SK-N-SH treated with all-trans-retinoic acid at 6 μM for 48 hours (cell line): ENCODE data around the gene IL9R.

Experiments used
- ATAC-seq: fragments of 200-7000 bp; cut with Tn5 transposase; 3 replicates; pipeline ENCODE4 v1.9.1; 2020; ENCODE audit warnings: mild to moderate bottlenecking, moderate library complexity
- ARNTL ChIP-seq: fragments of 450-650 bp; formaldehyde crosslinking; IDR thresholded peaks from 2 replicates; pipeline ENCODE4 v1.5.0; 2020; ENCODE audit warnings: low read depth, mild to moderate bottlenecking, moderate library complexity, borderline replicate concordance
- BACH2 ChIP-seq: fragments of 250-450 bp; sonication (Bioruptor Pico); IDR thresholded peaks from 2 replicates; pipeline ENCODE4 v1.9.0; 2021; ENCODE audit warnings: mild to moderate bottlenecking, borderline replicate concordance
- CSDC2 ChIP-seq: fragments of 250-450 bp; sonication (Bioruptor Pico); IDR thresholded peaks from 2 replicates; pipeline ENCODE4 v1.5.0; 2020; ENCODE audit warnings: mild to moderate bottlenecking, moderate library complexity
- ESRRG ChIP-seq: fragments of 250-450 bp; sonication (Bioruptor Pico); IDR thresholded peaks from 2 replicates; pipeline ENCODE4 v1.6.1; 2021; ENCODE audit warnings: mild to moderate bottlenecking
- GLIS3 ChIP-seq: fragments of 250-450 bp; sonication (Bioruptor Pico); IDR thresholded peaks from 2 replicates; pipeline ENCODE4 v1.5.0; 2020; ENCODE audit warnings: mild to moderate bottlenecking, moderate library complexity
- ISL1 ChIP-seq: fragments of 250-450 bp; sonication (Bioruptor Pico); IDR thresholded peaks from 2 replicates; pipeline ENCODE4 v2.1.2; 2022; ENCODE audit warnings: mild to moderate bottlenecking, moderate library complexity
- OSR1 ChIP-seq: fragments of 250-450 bp; sonication (Bioruptor Pico); IDR thresholded peaks from 2 replicates; pipeline ENCODE4 v1.8.0; 2022; ENCODE audit warnings: moderate library complexity, mild to moderate bottlenecking, inconsistent platforms
- PPARA ChIP-seq: fragments of 250-450 bp; sonication (Bioruptor Pico); IDR thresholded peaks from 2 replicates; pipeline ENCODE4 v1.5.0; 2020; ENCODE audit warnings: mild to moderate bottlenecking, borderline replicate concordance
- RARB ChIP-seq: fragments of 250-450 bp; sonication (Bioruptor Pico); IDR thresholded peaks from 2 replicates; pipeline ENCODE4 v1.8.0; 2021; ENCODE audit warnings: mild to moderate bottlenecking, moderate library complexity
- SNAI2 ChIP-seq: fragments of 250-450 bp; sonication (Bioruptor Pico); IDR thresholded peaks from 2 replicates; pipeline ENCODE4 v1.5.0; 2020; ENCODE audit warnings: mild to moderate bottlenecking, moderate library complexity
- TCF4 ChIP-seq: fragments of 250-450 bp; sonication (Bioruptor Pico); IDR thresholded peaks from 2 replicates; pipeline ENCODE4 v1.8.0; 2021; ENCODE audit warnings: mild to moderate bottlenecking, moderate library complexity, borderline replicate concordance
- TOX ChIP-seq: fragments of 250-450 bp; sonication (Bioruptor Pico); IDR thresholded peaks from 2 replicates; pipeline ENCODE4 v1.8.0; 2021; ENCODE audit warnings: mild to moderate bottlenecking, moderate library complexity, borderline replicate concordance
- ZFP3 ChIP-seq: fragments of 250-450 bp; sonication (Bioruptor Pico); IDR thresholded peaks from 2 replicates; pipeline ENCODE4 v1.5.0; 2020; ENCODE audit warnings: mild to moderate bottlenecking, moderate library complexity
- ZNF565 ChIP-seq: fragments of 450-650 bp; formaldehyde crosslinking; conservative IDR thresholded peaks from 2 replicates; pipeline ENCODE4 v1.5.0; 2020; ENCODE audit warnings: low read depth, mild to moderate bottlenecking, moderate library complexity
- ZNF70 ChIP-seq: fragments of 450-650 bp; formaldehyde crosslinking; IDR thresholded peaks from 2 replicates; pipeline ENCODE4 v1.5.0; 2020; ENCODE audit warnings: mild to moderate bottlenecking, moderate library complexity
- ZNF8 ChIP-seq: fragments of 450-650 bp; formaldehyde crosslinking; IDR thresholded peaks from 2 replicates; pipeline ENCODE4 v1.5.0; 2020; ENCODE audit warnings: mild to moderate bottlenecking, moderate library complexity
- TF ChIP-seq, protein P1 (sequence below): fragments of 250-450 bp; sonication (Bioruptor Pico); IDR thresholded peaks from 2 replicates; pipeline ENCODE4 v1.5.1; 2021; ENCODE audit warnings: mild to moderate bottlenecking, moderate library complexity
- TF ChIP-seq, protein P2 (sequence below): fragments of 250-450 bp; sonication (Bioruptor Pico); IDR thresholded peaks from 2 replicates; pipeline ENCODE4 v1.5.0; 2020; ENCODE audit warnings: mild to moderate bottlenecking, moderate library complexity
- TF ChIP-seq, protein P3 (sequence below): fragments of 250-450 bp; sonication (Bioruptor Pico); IDR thresholded peaks from 2 replicates; pipeline ENCODE4 v1.8.0; 2020; ENCODE audit warnings: mild to moderate bottlenecking, moderate library complexity, borderline replicate concordance
- TF ChIP-seq, protein P4 (sequence below): fragments of 250-450 bp; sonication (Bioruptor Pico); IDR thresholded peaks from 2 replicates; pipeline ENCODE4 v1.8.0; 2021; ENCODE audit warnings: low read depth, mild to moderate bottlenecking, moderate library complexity, borderline replicate concordance
- TF ChIP-seq, protein P5 (sequence below): fragments of 250-450 bp; sonication (Bioruptor Pico); IDR thresholded peaks from 2 replicates; pipeline ENCODE4 v1.5.1; 2020; ENCODE audit warnings: low read depth, mild to moderate bottlenecking, moderate library complexity

Gene IL9R, protein sequence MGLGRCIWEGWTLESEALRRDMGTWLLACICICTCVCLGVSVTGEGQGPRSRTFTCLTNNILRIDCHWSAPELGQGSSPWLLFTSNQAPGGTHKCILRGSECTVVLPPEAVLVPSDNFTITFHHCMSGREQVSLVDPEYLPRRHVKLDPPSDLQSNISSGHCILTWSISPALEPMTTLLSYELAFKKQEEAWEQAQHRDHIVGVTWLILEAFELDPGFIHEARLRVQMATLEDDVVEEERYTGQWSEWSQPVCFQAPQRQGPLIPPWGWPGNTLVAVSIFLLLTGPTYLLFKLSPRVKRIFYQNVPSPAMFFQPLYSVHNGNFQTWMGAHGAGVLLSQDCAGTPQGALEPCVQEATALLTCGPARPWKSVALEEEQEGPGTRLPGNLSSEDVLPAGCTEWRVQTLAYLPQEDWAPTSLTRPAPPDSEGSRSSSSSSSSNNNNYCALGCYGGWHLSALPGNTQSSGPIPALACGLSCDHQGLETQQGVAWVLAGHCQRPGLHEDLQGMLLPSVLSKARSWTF

DNA sequence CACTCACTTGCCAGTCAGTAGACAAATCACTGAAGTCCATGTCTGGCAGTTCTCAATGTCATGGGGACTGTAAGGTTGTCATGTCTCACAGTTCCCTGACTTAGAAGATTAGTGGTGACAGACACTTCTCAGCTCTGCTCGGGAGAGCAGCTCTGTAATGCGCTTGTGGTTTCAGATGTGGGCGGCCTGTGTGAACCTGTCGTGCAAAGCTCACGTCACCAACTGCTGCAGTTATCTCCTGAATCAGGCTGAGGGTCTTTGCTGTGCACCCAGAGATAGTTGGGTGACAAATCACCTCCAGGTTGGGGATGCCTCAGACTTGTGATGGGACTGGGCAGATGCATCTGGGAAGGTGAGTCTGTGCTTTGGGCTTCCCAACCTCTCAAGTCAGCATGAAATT, at the start of gene IL9R:
IL9R (plus strand) TSS at position 261 of the 400 bp plus-strand sequence; CDS start at position 325, 64 bp downstream.
- TF ChIP-seq PPARA (CRISPR knock-in tag) (no peak), CSDC2 (CRISPR knock-in tag) (no peak)
- no peak for ATAC-seq

DNA sequence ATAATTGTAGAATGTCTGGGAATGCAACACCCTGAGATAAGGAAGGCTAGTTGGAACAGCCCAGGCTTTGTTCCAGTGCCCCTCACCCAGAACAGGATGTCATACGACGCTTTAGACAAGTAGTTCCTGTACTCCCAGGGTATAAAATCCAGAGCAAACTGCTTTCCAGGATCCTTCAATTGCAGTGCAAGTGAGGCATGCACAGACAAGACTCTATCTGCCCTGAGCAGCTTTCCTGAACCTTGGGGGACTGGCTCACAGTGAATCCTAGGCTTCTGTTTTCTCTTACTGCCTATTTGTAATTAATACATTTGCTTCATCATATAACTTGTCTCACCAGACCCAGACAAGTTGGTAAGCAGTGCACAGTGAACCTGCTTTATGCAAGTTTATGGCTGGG, 48.4 kb upstream of the IL9R start:
- ATAC-seq: no peak
- TF ChIP-seq, protein P1, sequence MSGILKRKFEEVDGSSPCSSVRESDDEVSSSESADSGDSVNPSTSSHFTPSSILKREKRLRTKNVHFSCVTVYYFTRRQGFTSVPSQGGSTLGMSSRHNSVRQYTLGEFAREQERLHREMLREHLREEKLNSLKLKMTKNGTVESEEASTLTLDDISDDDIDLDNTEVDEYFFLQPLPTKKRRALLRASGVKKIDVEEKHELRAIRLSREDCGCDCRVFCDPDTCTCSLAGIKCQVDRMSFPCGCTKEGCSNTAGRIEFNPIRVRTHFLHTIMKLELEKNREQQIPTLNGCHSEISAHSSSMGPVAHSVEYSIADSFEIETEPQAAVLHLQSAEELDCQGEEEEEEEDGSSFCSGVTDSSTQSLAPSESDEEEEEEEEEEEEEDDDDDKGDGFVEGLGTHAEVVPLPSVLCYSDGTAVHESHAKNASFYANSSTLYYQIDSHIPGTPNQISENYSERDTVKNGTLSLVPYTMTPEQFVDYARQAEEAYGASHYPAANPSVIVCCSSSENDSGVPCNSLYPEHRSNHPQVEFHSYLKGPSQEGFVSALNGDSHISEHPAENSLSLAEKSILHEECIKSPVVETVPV (CRISPR knock-in tag): no peak
- TF ChIP-seq ESRRG (CRISPR knock-in tag): no peak
- no peak for TF ChIP-seq ISL1 (CRISPR knock-in tag)
- TF ChIP-seq ZNF565: no peak
- no peak for TF ChIP-seq BACH2 (CRISPR knock-in tag)
- TF ChIP-seq TCF4 (CRISPR knock-in tag): no peak
- TF ChIP-seq, protein P2, sequence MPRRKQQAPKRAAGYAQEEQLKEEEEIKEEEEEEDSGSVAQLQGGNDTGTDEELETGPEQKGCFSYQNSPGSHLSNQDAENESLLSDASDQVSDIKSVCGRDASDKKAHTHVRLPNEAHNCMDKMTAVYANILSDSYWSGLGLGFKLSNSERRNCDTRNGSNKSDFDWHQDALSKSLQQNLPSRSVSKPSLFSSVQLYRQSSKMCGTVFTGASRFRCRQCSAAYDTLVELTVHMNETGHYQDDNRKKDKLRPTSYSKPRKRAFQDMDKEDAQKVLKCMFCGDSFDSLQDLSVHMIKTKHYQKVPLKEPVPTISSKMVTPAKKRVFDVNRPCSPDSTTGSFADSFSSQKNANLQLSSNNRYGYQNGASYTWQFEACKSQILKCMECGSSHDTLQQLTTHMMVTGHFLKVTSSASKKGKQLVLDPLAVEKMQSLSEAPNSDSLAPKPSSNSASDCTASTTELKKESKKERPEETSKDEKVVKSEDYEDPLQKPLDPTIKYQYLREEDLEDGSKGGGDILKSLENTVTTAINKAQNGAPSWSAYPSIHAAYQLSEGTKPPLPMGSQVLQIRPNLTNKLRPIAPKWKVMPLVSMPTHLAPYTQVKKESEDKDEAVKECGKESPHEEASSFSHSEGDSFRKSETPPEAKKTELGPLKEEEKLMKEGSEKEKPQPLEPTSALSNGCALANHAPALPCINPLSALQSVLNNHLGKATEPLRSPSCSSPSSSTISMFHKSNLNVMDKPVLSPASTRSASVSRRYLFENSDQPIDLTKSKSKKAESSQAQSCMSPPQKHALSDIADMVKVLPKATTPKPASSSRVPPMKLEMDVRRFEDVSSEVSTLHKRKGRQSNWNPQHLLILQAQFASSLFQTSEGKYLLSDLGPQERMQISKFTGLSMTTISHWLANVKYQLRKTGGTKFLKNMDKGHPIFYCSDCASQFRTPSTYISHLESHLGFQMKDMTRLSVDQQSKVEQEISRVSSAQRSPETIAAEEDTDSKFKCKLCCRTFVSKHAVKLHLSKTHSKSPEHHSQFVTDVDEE: no peak
- TF ChIP-seq, protein P3, sequence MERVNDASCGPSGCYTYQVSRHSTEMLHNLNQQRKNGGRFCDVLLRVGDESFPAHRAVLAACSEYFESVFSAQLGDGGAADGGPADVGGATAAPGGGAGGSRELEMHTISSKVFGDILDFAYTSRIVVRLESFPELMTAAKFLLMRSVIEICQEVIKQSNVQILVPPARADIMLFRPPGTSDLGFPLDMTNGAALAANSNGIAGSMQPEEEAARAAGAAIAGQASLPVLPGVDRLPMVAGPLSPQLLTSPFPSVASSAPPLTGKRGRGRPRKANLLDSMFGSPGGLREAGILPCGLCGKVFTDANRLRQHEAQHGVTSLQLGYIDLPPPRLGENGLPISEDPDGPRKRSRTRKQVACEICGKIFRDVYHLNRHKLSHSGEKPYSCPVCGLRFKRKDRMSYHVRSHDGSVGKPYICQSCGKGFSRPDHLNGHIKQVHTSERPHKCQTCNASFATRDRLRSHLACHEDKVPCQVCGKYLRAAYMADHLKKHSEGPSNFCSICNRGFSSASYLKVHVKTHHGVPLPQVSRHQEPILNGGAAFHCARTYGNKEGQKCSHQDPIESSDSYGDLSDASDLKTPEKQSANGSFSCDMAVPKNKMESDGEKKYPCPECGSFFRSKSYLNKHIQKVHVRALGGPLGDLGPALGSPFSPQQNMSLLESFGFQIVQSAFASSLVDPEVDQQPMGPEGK (CRISPR knock-in tag): no peak
- TF ChIP-seq ZFP3 (CRISPR knock-in tag): no peak
- TF ChIP-seq, protein P4, sequence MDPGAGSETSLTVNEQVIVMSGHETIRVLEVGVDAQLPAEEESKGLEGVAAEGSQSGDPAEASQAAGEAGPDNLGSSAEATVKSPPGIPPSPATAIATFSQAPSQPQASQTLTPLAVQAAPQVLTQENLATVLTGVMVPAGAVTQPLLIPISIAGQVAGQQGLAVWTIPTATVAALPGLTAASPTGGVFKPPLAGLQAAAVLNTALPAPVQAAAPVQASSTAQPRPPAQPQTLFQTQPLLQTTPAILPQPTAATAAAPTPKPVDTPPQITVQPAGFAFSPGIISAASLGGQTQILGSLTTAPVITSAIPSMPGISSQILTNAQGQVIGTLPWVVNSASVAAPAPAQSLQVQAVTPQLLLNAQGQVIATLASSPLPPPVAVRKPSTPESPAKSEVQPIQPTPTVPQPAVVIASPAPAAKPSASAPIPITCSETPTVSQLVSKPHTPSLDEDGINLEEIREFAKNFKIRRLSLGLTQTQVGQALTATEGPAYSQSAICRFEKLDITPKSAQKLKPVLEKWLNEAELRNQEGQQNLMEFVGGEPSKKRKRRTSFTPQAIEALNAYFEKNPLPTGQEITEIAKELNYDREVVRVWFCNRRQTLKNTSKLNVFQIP (CRISPR knock-in tag): no peak
- TF ChIP-seq CSDC2 (CRISPR knock-in tag): no peak
- TF ChIP-seq RARB (CRISPR knock-in tag): no peak
- TF ChIP-seq ZNF8 (CRISPR knock-in tag): no peak

DNA sequence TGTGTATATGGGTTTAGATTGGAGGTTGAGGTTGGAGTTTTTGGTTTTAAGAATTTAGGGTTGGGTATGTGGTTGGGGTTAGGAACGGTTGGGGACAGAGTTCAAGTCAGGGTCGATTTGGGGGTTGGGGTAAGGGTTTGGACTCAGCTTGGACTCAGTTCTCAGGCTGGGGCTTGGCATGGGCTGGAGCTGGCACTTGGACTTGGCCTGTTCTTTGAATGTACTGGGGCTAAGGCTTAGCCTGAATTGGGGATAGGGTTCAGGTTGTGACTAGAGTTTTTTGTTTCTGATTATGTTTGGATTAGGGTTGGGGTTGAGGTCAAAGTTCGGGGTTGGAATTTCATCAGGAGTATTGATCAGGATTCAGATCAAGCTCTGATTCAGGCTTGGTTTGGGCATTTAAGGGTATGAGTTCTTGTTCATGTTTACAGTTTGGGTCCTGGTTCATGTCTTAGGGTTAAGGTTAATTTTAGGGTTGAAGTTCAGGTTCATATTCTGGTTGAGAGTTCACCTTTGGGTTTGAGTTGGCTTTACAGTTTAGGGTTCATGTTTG, 46.2 kb upstream of the IL9R start:
- ATAC-seq: no peak
- no peak for TF ChIP-seq GLIS3
- no peak for TF ChIP-seq BACH2 (CRISPR knock-in tag)
- TF ChIP-seq, protein P3 (CRISPR knock-in tag): no peak
- TF ChIP-seq ZNF70 (CRISPR knock-in tag): no peak
- no peak for TF ChIP-seq ESRRG (CRISPR knock-in tag)
- TF ChIP-seq TCF4 (CRISPR knock-in tag): no peak
- TF ChIP-seq, protein P2: no peak
- no peak for TF ChIP-seq SNAI2 (CRISPR knock-in tag)
- TF ChIP-seq, protein P5, sequence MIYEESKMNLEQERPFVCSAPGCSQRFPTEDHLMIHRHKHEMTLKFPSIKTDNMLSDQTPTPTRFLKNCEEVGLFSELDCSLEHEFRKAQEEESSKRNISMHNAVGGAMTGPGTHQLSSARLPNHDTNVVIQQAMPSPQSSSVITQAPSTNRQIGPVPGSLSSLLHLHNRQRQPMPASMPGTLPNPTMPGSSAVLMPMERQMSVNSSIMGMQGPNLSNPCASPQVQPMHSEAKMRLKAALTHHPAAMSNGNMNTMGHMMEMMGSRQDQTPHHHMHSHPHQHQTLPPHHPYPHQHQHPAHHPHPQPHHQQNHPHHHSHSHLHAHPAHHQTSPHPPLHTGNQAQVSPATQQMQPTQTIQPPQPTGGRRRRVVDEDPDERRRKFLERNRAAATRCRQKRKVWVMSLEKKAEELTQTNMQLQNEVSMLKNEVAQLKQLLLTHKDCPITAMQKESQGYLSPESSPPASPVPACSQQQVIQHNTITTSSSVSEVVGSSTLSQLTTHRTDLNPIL (CRISPR knock-in tag): no peak
- TF ChIP-seq ZFP3 (CRISPR knock-in tag): no peak
- TF ChIP-seq ARNTL (CRISPR knock-in tag): no peak
- TF ChIP-seq ZNF565: no peak
- TF ChIP-seq TOX (CRISPR knock-in tag): no peak
- no peak for TF ChIP-seq RARB (CRISPR knock-in tag)
- TF ChIP-seq CSDC2 (CRISPR knock-in tag): no peak
- TF ChIP-seq OSR1: no peak
- no peak for TF ChIP-seq ISL1 (CRISPR knock-in tag)
- no peak for TF ChIP-seq ZNF8 (CRISPR knock-in tag)
